ENCODE data around the gene GABRP.

The GABRP gene

GRCh38 chr5:170757182-170757601 lies 26.3 kb upstream of the GABRP start:
- no peak overlapping the region for H3K4me2 ChIP-seq (ENCODE audit: low read length)
- H3K4me1 ChIP-seq (ENCODE audit: control insufficient read depth, low read length): no peaks in the 10 kb centered on the region
- H3K27me3 ChIP-seq (ENCODE audit: control insufficient read depth, low read length): no peaks in the 10 kb centered on the region
- no peaks in the 10 kb centered on the region for H3K79me2 ChIP-seq (ENCODE audit: control insufficient read depth, low read length)
- no peaks in the 10 kb centered on the region for H3K9me2 ChIP-seq (replicated peaks; ENCODE audit: control insufficient read depth, low read length)
- no peak for TF ChIP-seq CTCF (IDR thresholded peaks at IDR 0.05; ENCODE audit: low read depth, low read length, poor library complexity, severe bottlenecking)
- TF ChIP-seq EZH2phosphoT487 (IDR thresholded peaks at IDR 0.05; ENCODE audit: borderline replicate concordance, low read length): no peak
- H3K9me3 ChIP-seq (ENCODE audit: control insufficient read depth, insufficient read depth, low read length): no peaks in the 10 kb centered on the region
- no peaks in the 10 kb centered on the region for H4K20me1 ChIP-seq (ENCODE audit: control insufficient read depth, insufficient read depth, low read depth, low read length)
- H3K4me3 ChIP-seq (ENCODE audit: low read length): no peak overlapping the region
- no peaks in the 10 kb centered on the region for H3K36me3 ChIP-seq (ENCODE audit: control insufficient read depth, low read length)
- H3K27ac ChIP-seq (ENCODE audit: low read depth, low read length): no peak overlapping the region
- no peaks in the 10 kb centered on the region for H3F3A ChIP-seq (ENCODE audit: control insufficient read depth, insufficient read depth)

DNA sequence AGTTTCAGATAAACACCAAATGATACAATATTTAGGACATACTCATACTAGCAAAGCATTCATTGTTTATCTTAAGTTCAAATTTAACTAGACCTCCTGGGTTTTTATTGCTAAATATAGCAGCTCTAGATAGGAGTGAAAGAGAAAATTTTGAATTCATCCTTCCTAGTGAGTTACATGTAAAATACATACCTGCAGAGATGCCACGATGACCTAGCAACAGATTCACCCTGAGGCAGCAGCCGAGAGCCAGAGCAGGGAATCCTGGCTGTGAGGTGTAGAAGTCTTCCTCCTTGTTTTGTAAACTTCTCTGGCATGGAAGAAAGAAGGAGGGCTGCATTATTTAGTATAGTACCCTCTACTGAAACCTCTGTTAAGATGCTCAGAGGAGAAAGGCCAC lies 25.9 kb upstream of the GABRP start:
- H3K9me3 ChIP-seq (ENCODE audit: control insufficient read depth, insufficient read depth, low read length): no peaks in the 10 kb centered on the region
- H3K27me3 ChIP-seq (ENCODE audit: control insufficient read depth, low read length): no peaks in the 10 kb centered on the region
- H3F3A ChIP-seq (ENCODE audit: control insufficient read depth, insufficient read depth): no peaks in the 10 kb centered on the region
- TF ChIP-seq EZH2phosphoT487 (IDR thresholded peaks at IDR 0.05; ENCODE audit: borderline replicate concordance, low read length) (no peak), CTCF (IDR thresholded peaks at IDR 0.05; ENCODE audit: low read depth, low read length, poor library complexity, severe bottlenecking) (no peak)
- no peak overlapping the region for H3K27ac ChIP-seq (ENCODE audit: low read depth, low read length)
- H3K4me3 ChIP-seq (ENCODE audit: low read length): no peak overlapping the region
- H3K79me2 ChIP-seq (ENCODE audit: control insufficient read depth, low read length): no peaks in the 10 kb centered on the region
- no peaks in the 10 kb centered on the region for H3K9me2 ChIP-seq (replicated peaks; ENCODE audit: control insufficient read depth, low read length)
- no peaks in the 10 kb centered on the region for H4K20me1 ChIP-seq (ENCODE audit: control insufficient read depth, insufficient read depth, low read depth, low read length)
- H3K4me2 ChIP-seq (ENCODE audit: low read length): no peak overlapping the region
- H3K4me1 ChIP-seq (ENCODE audit: control insufficient read depth, low read length): no peaks in the 10 kb centered on the region
- no peaks in the 10 kb centered on the region for H3K36me3 ChIP-seq (ENCODE audit: control insufficient read depth, low read length)

DNA sequence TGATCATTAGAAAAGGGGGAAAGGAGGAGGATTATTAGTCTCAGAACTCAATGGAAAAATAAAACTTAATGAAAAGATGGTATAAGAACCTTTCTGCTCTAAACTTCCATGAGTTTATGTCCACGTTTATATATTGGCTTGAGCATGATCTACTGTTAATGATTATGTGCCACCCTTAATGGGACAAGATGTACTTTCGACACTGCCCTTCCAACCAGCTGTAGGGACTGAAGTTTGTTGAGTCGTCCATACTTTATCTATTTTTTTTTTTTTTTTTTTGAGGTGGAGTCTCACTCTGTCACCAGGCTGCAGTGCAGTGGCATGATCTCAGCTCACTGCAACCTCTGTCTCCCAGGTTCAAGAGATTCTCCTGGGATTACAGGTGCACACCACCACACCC lies 25.0 kb upstream of the GABRP start:
- H3K36me3 ChIP-seq (ENCODE audit: control insufficient read depth, low read length): no peaks in the 10 kb centered on the region
- H3K9me3 ChIP-seq (ENCODE audit: control insufficient read depth, insufficient read depth, low read length): no peaks in the 10 kb centered on the region
- H3K4me2 ChIP-seq (ENCODE audit: low read length): no peak overlapping the region
- H4K20me1 ChIP-seq (ENCODE audit: control insufficient read depth, insufficient read depth, low read depth, low read length): no peaks in the 10 kb centered on the region
- no peaks in the 10 kb centered on the region for H3F3A ChIP-seq (ENCODE audit: control insufficient read depth, insufficient read depth)
- TF ChIP-seq CTCF (IDR thresholded peaks at IDR 0.05; ENCODE audit: low read depth, low read length, poor library complexity, severe bottlenecking): no peak
- no peak for TF ChIP-seq EZH2phosphoT487 (IDR thresholded peaks at IDR 0.05; ENCODE audit: borderline replicate concordance, low read length)
- H3K9me2 ChIP-seq (replicated peaks; ENCODE audit: control insufficient read depth, low read length): no peaks in the 10 kb centered on the region
- H3K27me3 ChIP-seq (ENCODE audit: control insufficient read depth, low read length): no peaks in the 10 kb centered on the region
- H3K4me1 ChIP-seq (ENCODE audit: control insufficient read depth, low read length): no peaks in the 10 kb centered on the region
- H3K4me3 ChIP-seq (ENCODE audit: low read length): no peak overlapping the region
- H3K79me2 ChIP-seq (ENCODE audit: control insufficient read depth, low read length): no peaks in the 10 kb centered on the region
- no peak overlapping the region for H3K27ac ChIP-seq (ENCODE audit: low read depth, low read length)

- H4K20me1 ChIP-seq (ENCODE audit: control insufficient read depth, insufficient read depth, low read depth, low read length): no peaks in the 10 kb centered on the region
- no peaks in the 10 kb centered on the region for H3K9me2 ChIP-seq (replicated peaks; ENCODE audit: control insufficient read depth, low read length)
- no peaks in the 10 kb centered on the region for H3K27me3 ChIP-seq (ENCODE audit: control insufficient read depth, low read length)
- no peak overlapping the region for H3K4me2 ChIP-seq (ENCODE audit: low read length)
- H3K79me2 ChIP-seq (ENCODE audit: control insufficient read depth, low read length): no peaks in the 10 kb centered on the region
- H3K9me3 ChIP-seq (ENCODE audit: control insufficient read depth, insufficient read depth, low read length): no peaks in the 10 kb centered on the region
- H3K36me3 ChIP-seq (ENCODE audit: control insufficient read depth, low read length): no peaks in the 10 kb centered on the region
- no peak overlapping the region for H3K4me3 ChIP-seq (ENCODE audit: low read length)
- TF ChIP-seq EZH2phosphoT487 (IDR thresholded peaks at IDR 0.05; ENCODE audit: borderline replicate concordance, low read length) (no peak), CTCF (IDR thresholded peaks at IDR 0.05; ENCODE audit: low read depth, low read length, poor library complexity, severe bottlenecking) (no peak)
- no peaks in the 10 kb centered on the region for H3F3A ChIP-seq (ENCODE audit: control insufficient read depth, insufficient read depth)
- no peak overlapping the region for H3K27ac ChIP-seq (ENCODE audit: low read depth, low read length)
- no peaks in the 10 kb centered on the region for H3K4me1 ChIP-seq (ENCODE audit: control insufficient read depth, low read length)
Observed at GRCh38 chr5:170760113-170760512, 23.4 kb upstream of the GABRP start.

Measured in DOHH2 (cell line).